Prostate gland (tissue), 2 donors: ENCODE data around the gene POC1B.

ENCODE experiments used
- POLR2A ChIP-seq: fragments of 450-650 bp; IDR thresholded peaks from one replicate; pipeline ENCODE4 v1.6.1; 2016; ENCODE audit warnings: antibody characterized with exemption, mild to moderate bottlenecking
- POLR2AphosphoS5 ChIP-seq: sonication (generic); formaldehyde crosslinking; IDR thresholded peaks from one replicate; pipeline ENCODE4 v1.6.1; 2017; ENCODE audit warnings: antibody characterized with exemption
- TF ChIP-seq, protein P1 (sequence below), 4 experiments: fragments of 200-600 bp in 2 of 4; fragments of 450-650 bp in 2 of 4; sonication (generic) in 2 of 4; IDR thresholded peaks; 1 replicate in 3 of 4; 2 replicates in 1 of 4; pipeline ENCODE4 v1.5.1; 2016 to 2019; ENCODE audit warnings: antibody characterized with exemption in 4 of 4, mild to moderate bottlenecking in 2 of 4, moderate library complexity in 2 of 4

DNA sequence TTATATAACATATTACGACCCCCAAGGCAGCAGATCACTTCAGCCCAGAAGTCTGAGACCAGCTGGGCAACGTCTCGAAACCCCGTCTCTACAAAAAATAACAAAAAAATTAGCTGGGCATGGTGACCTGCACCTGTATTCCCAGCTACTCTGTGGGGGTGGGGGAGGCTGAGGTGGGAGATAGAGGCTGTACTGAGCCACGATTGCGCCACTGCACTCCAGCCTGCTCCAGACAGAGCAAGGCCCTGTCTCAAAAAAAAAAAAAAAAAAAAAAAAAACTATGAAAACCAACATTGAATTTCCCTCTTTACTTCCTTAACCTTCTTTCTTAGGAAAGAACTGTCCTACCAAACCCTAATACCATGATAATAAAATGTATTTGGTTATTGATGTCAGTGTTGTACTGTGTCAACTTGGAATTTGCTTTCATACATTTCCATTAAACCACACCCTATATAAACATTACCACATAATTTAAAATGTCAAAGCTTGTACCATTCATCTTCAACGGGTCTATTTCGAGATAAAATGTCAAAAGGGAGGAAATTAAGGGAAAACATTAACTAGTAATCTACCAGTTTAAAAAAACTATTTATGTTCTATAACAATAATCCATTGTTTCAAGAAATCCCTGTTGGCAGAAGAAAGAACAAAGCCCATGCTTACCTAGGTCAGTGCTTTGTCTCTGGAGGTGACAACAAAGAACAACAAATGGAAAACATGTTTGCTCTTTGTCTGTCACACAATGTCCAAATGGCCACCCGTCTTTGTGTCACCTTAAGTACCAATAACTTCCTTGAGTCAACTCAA lies 18.6 kb downstream of the POC1B start:
- TF ChIP-seq POLR2A = no peak
- TF ChIP-seq, protein P1, sequence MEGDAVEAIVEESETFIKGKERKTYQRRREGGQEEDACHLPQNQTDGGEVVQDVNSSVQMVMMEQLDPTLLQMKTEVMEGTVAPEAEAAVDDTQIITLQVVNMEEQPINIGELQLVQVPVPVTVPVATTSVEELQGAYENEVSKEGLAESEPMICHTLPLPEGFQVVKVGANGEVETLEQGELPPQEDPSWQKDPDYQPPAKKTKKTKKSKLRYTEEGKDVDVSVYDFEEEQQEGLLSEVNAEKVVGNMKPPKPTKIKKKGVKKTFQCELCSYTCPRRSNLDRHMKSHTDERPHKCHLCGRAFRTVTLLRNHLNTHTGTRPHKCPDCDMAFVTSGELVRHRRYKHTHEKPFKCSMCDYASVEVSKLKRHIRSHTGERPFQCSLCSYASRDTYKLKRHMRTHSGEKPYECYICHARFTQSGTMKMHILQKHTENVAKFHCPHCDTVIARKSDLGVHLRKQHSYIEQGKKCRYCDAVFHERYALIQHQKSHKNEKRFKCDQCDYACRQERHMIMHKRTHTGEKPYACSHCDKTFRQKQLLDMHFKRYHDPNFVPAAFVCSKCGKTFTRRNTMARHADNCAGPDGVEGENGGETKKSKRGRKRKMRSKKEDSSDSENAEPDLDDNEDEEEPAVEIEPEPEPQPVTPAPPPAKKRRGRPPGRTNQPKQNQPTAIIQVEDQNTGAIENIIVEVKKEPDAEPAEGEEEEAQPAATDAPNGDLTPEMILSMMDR (IDR thresholded peaks at IDR 0.05) = no peak
- TF ChIP-seq POLR2AphosphoS5 = no peak
